NT2/D1 (cell line): ENCODE data around the gene ZC3H12D.

ENCODE experiments used
- DNase-seq: peaks from one replicate; pipeline ENCODE4 v3.0.0-alpha.2; 2011; ENCODE audit warnings: low read depth, low spot score
- H3K27me3 ChIP-seq: 2 replicates; pipeline ENCODE4 v1.6.0; 2011; ENCODE audit warnings: mild to moderate bottlenecking; ENCODE audit not compliant: insufficient read length, insufficient read depth
- H3K36me3 ChIP-seq: 2 replicates; pipeline ENCODE4 v1.6.1; 2011; ENCODE audit warnings: mild to moderate bottlenecking, low read length, mixed read lengths; ENCODE audit not compliant: insufficient read depth, insufficient read length
- H3K4me1 ChIP-seq: 2 replicates; pipeline ENCODE4 v1.5.1; 2011; ENCODE audit not compliant: insufficient read depth, insufficient read length
- H3K4me3 ChIP-seq: 2 replicates; pipeline ENCODE4 v1.5.1; 2011; ENCODE audit warnings: low read depth; ENCODE audit not compliant: insufficient read length
- H3K9ac ChIP-seq: 2 replicates; pipeline ENCODE4 v1.6.0; 2011; ENCODE audit warnings: low read depth; ENCODE audit not compliant: insufficient read length
- H3K9me3 ChIP-seq: 2 replicates; pipeline ENCODE4 v1.5.1; 2011; ENCODE audit warnings: mild to moderate bottlenecking, low read length; ENCODE audit not compliant: insufficient read depth
- SUZ12 ChIP-seq: IDR thresholded peaks from 2 replicates; pipeline ENCODE4 v1.6.1; 2011; ENCODE audit not compliant: insufficient read length, insufficient read depth; ENCODE audit errors: extremely low read depth
- YY1 ChIP-seq: IDR thresholded peaks from 2 replicates; pipeline ENCODE4 v1.6.1; 2011; ENCODE audit not compliant: insufficient read length, insufficient read depth
- ZNF274 ChIP-seq: IDR thresholded peaks from 2 replicates; pipeline ENCODE4 v1.6.1; 2011; ENCODE audit warnings: mild to moderate bottlenecking, low read depth, low read length

ZC3H12D gene

DNA sequence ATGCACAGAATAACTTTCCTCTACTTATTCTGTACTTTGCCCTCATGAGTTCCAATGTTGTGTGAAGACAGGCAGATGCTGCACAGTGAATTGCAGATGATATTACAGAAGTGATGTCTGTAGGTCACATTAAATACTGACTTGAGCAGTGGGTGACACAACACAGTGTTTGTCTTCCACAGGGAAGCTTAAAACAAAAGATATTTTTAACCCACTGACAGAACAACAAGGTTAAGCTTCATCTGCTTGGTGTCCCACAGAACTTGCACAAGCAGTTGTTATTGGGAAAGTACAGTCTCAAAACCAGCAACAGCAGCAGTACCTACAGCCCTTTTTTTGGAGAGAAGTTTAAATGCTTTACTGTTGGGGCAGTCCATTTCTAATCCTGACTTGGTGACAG, 74.3 kb downstream of the ZC3H12D start:
- no peak for TF ChIP-seq ZNF274
- Histone ChIP-seq H3K9ac (no peak overlapping the region), H3K27me3 (no peaks in the 10 kb centered on the region), H3K4me3 (no peak overlapping the region), H3K4me1 (no peaks in the 10 kb centered on the region), H3K9me3 (no peaks in the 10 kb centered on the region), H3K36me3 (peaks cover 32% of the 10 kb centered on the region)
- no peak for DNase-seq

DNA sequence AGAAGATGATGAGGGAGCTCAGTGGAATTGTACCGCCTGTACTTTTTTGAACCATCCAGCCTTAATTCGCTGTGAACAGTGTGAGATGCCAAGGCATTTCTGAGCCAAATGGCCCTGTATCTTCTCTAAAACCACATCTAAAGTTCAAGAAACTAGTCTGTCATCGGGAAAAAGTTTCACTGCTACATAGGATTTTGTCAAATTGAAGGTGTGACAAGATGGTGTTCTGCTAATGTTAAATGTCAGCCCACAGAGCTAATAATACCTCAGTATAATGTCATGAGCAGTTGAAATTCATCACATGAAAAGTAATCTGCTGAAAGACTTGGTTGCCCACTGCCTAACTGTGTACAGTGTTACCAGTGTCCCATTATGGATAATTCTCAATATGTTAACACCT, 75.2 kb downstream of the ZC3H12D start:
- no peaks in the 10 kb centered on the region for H3K27me3 ChIP-seq
- no peak for TF ChIP-seq ZNF274
- TF ChIP-seq SUZ12 = no peak
- no peak for TF ChIP-seq YY1
- H3K9ac ChIP-seq = no peak overlapping the region
- no peak overlapping the region for H3K4me3 ChIP-seq
- no peaks in the 10 kb centered on the region for H3K4me1 ChIP-seq
- H3K36me3 ChIP-seq = peaks cover 36% of the 10 kb centered on the region
- no peaks in the 10 kb centered on the region for H3K9me3 ChIP-seq
- DNase-seq = no peak

DNA sequence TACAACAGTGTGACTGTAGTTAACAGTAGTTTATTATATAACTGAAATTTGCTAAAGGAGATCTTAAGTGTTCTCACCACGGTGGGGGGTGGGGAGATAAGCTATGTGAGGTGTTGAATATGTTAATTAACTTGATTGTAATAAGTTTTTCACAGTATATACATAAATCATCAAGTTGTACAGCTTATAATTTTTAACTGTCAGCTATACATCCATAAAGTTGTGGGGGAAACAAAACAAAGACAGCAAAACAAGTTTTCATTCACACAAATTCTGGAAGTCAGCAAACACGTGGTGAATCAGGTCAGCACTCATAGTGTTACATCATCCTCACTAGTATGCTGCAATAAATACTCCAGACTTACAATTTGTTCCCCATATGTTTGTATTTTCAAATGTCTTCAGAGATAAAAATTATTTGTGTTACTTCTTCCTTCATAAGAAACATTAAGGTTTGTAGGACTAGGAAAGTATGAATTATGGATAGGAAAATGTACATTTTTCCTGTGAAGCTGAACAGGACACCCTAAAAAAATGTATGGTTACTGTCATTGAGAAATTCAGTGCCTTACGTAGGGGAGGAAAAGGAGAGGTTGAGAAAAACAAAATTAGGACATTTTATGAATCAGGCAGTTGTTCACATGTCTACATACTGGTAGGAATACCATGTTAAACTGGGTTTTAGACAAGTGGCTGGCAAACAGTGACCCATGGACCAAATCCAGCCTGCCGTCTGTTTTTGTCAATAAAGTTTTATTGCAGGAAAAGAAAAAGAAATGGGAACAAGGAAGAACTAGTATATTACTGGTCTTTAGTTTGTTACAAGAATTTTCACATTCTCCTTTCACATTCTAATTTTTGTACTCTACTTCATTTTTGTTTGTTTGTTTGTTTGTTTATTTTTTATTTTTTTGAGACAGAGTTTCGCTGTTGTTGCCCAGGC, 78.7 kb downstream of the ZC3H12D start:
- no peak for TF ChIP-seq SUZ12
- no peak for TF ChIP-seq ZNF274
- TF ChIP-seq YY1 = no peak
- no peak overlapping the region for H3K9ac ChIP-seq

DNA sequence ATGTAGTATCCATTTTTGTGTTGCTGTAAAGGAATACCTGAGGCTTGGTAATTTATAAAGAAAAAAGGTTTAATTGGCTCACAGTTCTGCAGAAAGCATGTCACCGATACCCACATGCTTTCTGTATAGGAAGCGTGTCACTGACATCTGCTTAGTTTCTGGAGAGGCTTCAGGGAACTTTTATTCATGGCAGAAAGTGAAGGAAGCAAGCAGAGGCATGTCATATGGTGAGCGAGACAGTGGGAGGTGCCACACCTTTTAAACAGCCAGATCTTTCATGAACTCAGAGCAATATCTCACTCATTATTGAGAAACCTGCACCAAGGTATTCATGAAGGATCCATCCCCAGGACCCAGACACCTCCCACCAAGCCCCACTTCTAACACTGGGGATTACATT, 81.3 kb downstream of the ZC3H12D start:
- H3K9me3 ChIP-seq = no peaks in the 10 kb centered on the region
- TF ChIP-seq SUZ12 = no peak
- TF ChIP-seq YY1 = no peak
- no peak for TF ChIP-seq ZNF274
- no peak for DNase-seq

More for the DNA sequence above, 78.7 kb downstream of the ZC3H12D start:
- Histone ChIP-seq H3K36me3 (peaks cover 50% of the 10 kb centered on the region), H3K4me3 (no peak overlapping the region), H3K9me3 (no peaks in the 10 kb centered on the region), H3K4me1 (no peaks in the 10 kb centered on the region), H3K27me3 (no peaks in the 10 kb centered on the region)
- DNase-seq = no peak

DNA sequence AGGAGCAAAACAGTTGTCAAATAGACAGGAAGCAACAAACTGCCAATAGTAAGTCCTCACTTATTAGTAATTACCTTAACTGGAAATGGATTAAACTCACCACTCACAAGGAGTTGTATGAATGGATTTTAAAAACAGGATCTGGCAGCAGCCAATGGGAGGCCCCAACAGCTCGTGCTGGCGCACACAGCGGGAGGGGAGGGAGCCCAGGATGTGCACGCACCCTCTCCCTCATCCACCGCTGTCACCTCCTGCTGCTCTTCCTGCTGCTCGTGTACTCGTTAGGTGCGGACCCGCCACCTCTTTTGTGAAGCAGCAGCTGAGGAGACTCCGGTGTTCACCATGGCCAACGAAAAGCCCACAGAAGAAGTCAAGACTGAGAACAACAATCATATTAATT, 84.8 kb downstream of the ZC3H12D start, which contains the start of gene SUMO4:
Gene SUMO4, plus strand, starts transcription at position 213 of the 400 bp plus-strand sequence. Its CDS starts 130 bp downstream, at position 343.
- DNase-seq = no peak
- no peak within 1 kb of the TSS for H3K4me3 ChIP-seq
- no peaks in the 10 kb centered on the region for H3K4me1 ChIP-seq
- H3K9ac ChIP-seq = no peak within 1 kb of the TSS
- TF ChIP-seq YY1 (no peak), SUZ12 (no peak), ZNF274 (no peak)
- H3K36me3 ChIP-seq = peaks cover 43% of the 10 kb centered on the region
- no peaks in the 10 kb centered on the region for H3K27me3 ChIP-seq
- no peaks in the 10 kb centered on the region for H3K9me3 ChIP-seq

More for the DNA sequence above, 81.3 kb downstream of the ZC3H12D start:
- H3K9ac ChIP-seq = no peak overlapping the region
- peaks cover 50% of the 10 kb centered on the region for H3K36me3 ChIP-seq
- no peak overlapping the region for H3K4me3 ChIP-seq
- no peaks in the 10 kb centered on the region for H3K27me3 ChIP-seq
- H3K4me1 ChIP-seq = no peaks in the 10 kb centered on the region

DNA sequence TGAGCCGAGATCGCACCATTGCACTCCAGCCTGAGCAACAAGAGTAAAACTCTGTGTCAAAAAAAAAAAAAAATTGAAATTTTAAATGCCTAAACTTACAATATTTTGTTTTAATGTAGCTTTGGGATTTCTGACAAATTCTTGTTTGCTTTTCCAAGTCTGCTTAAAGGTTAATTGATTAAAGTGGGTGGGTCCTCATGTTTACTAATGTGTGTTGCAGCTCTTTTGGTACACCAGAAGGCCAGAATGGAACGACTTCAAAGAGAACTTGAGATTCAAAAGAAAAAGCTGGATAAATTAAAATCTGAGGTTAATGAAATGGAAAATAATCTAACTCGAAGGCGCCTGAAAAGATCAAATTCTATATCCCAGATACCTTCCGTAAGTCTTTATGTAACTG, 87.4 kb downstream of the ZC3H12D start:
- no peaks in the 10 kb centered on the region for H3K9me3 ChIP-seq
- H3K9ac ChIP-seq = no peak overlapping the region
- H3K4me1 ChIP-seq = no peaks in the 10 kb centered on the region
- TF ChIP-seq SUZ12 (no peak), YY1 (no peak), ZNF274 (no peak)
- no peak overlapping the region for H3K4me3 ChIP-seq
- no peaks in the 10 kb centered on the region for H3K27me3 ChIP-seq
- peaks cover 32% of the 10 kb centered on the region for H3K36me3 ChIP-seq
- no peak for DNase-seq
